Neural progenitor cell (in vitro differentiated cells): ENCODE measurements around the gene RYR1. TPM values are rescaled to one million over a fixed set of nuclear protein-coding genes. Genes with fewer than 3 reads are reported as not detected.

ENCODE experiments used
- DNase-seq: peaks from one replicate; pipeline ENCODE4 v3.0.0-alpha.2; 2016; ENCODE audit warnings: low spot score
- H2AFZ ChIP-seq: fragments of 200-600 bp; sonication (generic); replicated peaks from 2 replicates; pipeline ENCODE4 v1.6.1; 2016; ENCODE audit warnings: antibody characterized with exemption
- H3F3A ChIP-seq: fragments of 200-600 bp; sonication (generic); 2 replicates; pipeline ENCODE4 v1.6.1; 2016; ENCODE audit warnings: antibody characterized with exemption, low read depth
- H3K27ac ChIP-seq: fragments of 200-600 bp; sonication (generic); 2 replicates; pipeline ENCODE4 v1.5.1; 2016; ENCODE audit warnings: mild to moderate bottlenecking
- H3K27me3 ChIP-seq: fragments of 200-600 bp; sonication (generic); 2 replicates; pipeline ENCODE4 v1.6.1; 2016; ENCODE audit warnings: mild to moderate bottlenecking, moderate library complexity
- H3K36me3 ChIP-seq: fragments of 200-600 bp; sonication (generic); 2 replicates; pipeline ENCODE4 v1.5.1; 2016
- H3K4me1 ChIP-seq: fragments of 200-600 bp; sonication (generic); 2 replicates; pipeline ENCODE4 v1.6.1; 2016; ENCODE audit warnings: mixed run types
- H3K4me2 ChIP-seq: fragments of 200-600 bp; sonication (generic); 2 replicates; pipeline ENCODE4 v1.6.1; 2016
- H3K4me3 ChIP-seq: fragments of 200-600 bp; sonication (generic); 2 replicates; pipeline ENCODE4 v1.5.1; 2016
- H3K79me2 ChIP-seq: fragments of 200-600 bp; sonication (generic); 2 replicates; pipeline ENCODE4 v1.6.1; 2016; ENCODE audit warnings: low read depth
- H3K9ac ChIP-seq: fragments of 200-600 bp; sonication (generic); 2 replicates; pipeline ENCODE4 v1.6.1; 2016
- H3K9me3 ChIP-seq: fragments of 200-600 bp; sonication (generic); 2 replicates; pipeline ENCODE4 v1.5.1; 2016; ENCODE audit warnings: low read depth
- H4K20me1 ChIP-seq: fragments of 200-600 bp; sonication (generic); 2 replicates; pipeline ENCODE4 v1.6.1; 2016; ENCODE audit warnings: low read depth
- H3K27ac Mint-ChIP-seq: 3 replicates; pipeline ENCODE4 v1.8.0; 2021; ENCODE audit warnings: mixed read lengths
- H3K27me3 Mint-ChIP-seq: 2 replicates; pipeline ENCODE4 v1.8.0; 2022; ENCODE audit warnings: low read depth, mild to moderate bottlenecking, inconsistent platforms, moderate library complexity, mixed read lengths; ENCODE audit not compliant: insufficient read depth
- H3K36me3 Mint-ChIP-seq: 3 replicates; pipeline ENCODE4 v1.8.0; 2021; ENCODE audit warnings: mixed read lengths
- H3K4me1 Mint-ChIP-seq: 3 replicates; pipeline ENCODE4 v1.8.0; 2021; ENCODE audit warnings: mixed read lengths
- H3K4me3 Mint-ChIP-seq: 3 replicates; pipeline ENCODE4 v1.8.0; 2021; ENCODE audit warnings: mild to moderate bottlenecking, moderate library complexity, mixed read lengths
- H3K9me3 Mint-ChIP-seq: 3 replicates; pipeline ENCODE4 v1.8.0; 2020; ENCODE audit warnings: mixed read lengths
- CTCF ChIP-seq: fragments of 200-600 bp; sonication (generic); IDR thresholded peaks from 2 replicates; pipeline ENCODE4 v1.5.1; 2017; ENCODE audit warnings: antibody characterized with exemption, mild to moderate bottlenecking
- EZH2 ChIP-seq: fragments of 200-600 bp; sonication (generic); IDR thresholded peaks from 2 replicates; pipeline ENCODE4 v1.6.1; 2017; ENCODE audit warnings: antibody characterized with exemption, mild to moderate bottlenecking, moderate library complexity
- EZH2phosphoT487 ChIP-seq: fragments of 200-600 bp; sonication (generic); IDR thresholded peaks from 2 replicates; pipeline ENCODE4 v1.6.1; 2017; ENCODE audit warnings: antibody characterized with exemption
- total RNA-seq: library from RNA; depleted of rRNA; stranded (reverse); fragments of >200 nt; gene quantifications from 2 replicates; pipeline ENCODE4 v1.2.3, GENCODE V29; 2015; ENCODE audit warnings: low replicate concordance

Gene RYR1
- total RNA-seq, 1 donor from 2014 or later = 0.60 TPM

GRCh38 chr19:38455031-38455430, 21.5 kb downstream of the RYR1 start:
- H3K27me3 ChIP-seq = no peaks in the 10 kb centered on the region
- no peak overlapping the region for H3K27ac ChIP-seq
- no peaks in the 10 kb centered on the region for H3K36me3 ChIP-seq
- H3K4me3 Mint-ChIP-seq = no peak overlapping the region
- H3K79me2 ChIP-seq = no peaks in the 10 kb centered on the region
- no peak overlapping the region for H3K27ac Mint-ChIP-seq
- DNase-seq = peak; percentile 83
- no peak overlapping the region for H3K4me2 ChIP-seq
- H3K4me1 ChIP-seq = no peaks in the 10 kb centered on the region
- H3F3A ChIP-seq = no peaks in the 10 kb centered on the region
- peaks cover under 1% of the 10 kb centered on the region for H3K9me3 Mint-ChIP-seq
- peaks cover 11% of the 10 kb centered on the region for H3K27me3 Mint-ChIP-seq
- no peak overlapping the region for H3K9ac ChIP-seq
- TF ChIP-seq EZH2phosphoT487 = no peak
- H3K4me3 ChIP-seq = no peak overlapping the region
- no peaks in the 10 kb centered on the region for H3K9me3 ChIP-seq
- H3K36me3 Mint-ChIP-seq = no peaks in the 10 kb centered on the region
- no peaks in the 10 kb centered on the region for H3K4me1 Mint-ChIP-seq
- H4K20me1 ChIP-seq = peaks cover 6% of the 10 kb centered on the region
- H2AFZ ChIP-seq = no peak overlapping the region

GRCh38 chr19:38457202-38457601, 23.7 kb downstream of the RYR1 start:
- no peaks in the 10 kb centered on the region for H3K4me1 Mint-ChIP-seq
- peaks cover 12% of the 10 kb centered on the region for H3K27me3 Mint-ChIP-seq
- no peaks in the 10 kb centered on the region for H3K36me3 Mint-ChIP-seq
- peaks cover 6% of the 10 kb centered on the region for H4K20me1 ChIP-seq
- H3K4me3 Mint-ChIP-seq = no peak overlapping the region
- H3K79me2 ChIP-seq = no peaks in the 10 kb centered on the region
- no peak overlapping the region for H3K4me2 ChIP-seq
- no peaks in the 10 kb centered on the region for H3K9me3 ChIP-seq
- DNase-seq = no peak
- no peak overlapping the region for H3K4me3 ChIP-seq
- H3K27ac ChIP-seq = no peak overlapping the region
- H3K9ac ChIP-seq = no peak overlapping the region
- H3K36me3 ChIP-seq = no peaks in the 10 kb centered on the region
- H3K27ac Mint-ChIP-seq = no peak overlapping the region
- H3K4me1 ChIP-seq = no peaks in the 10 kb centered on the region
- no peak overlapping the region for H2AFZ ChIP-seq
- H3K27me3 ChIP-seq = no peaks in the 10 kb centered on the region
- H3K9me3 Mint-ChIP-seq = peaks cover 2% of the 10 kb centered on the region
- TF ChIP-seq EZH2 = no peak
- TF ChIP-seq EZH2phosphoT487 = no peak
- TF ChIP-seq CTCF = no peak
- no peaks in the 10 kb centered on the region for H3F3A ChIP-seq

GRCh38 chr19:38457690-38458405, 24.4 kb downstream of the RYR1 start:
- no peak overlapping the region for H3K4me3 Mint-ChIP-seq
- no peak overlapping the region for H3K27ac Mint-ChIP-seq
- H3K4me2 ChIP-seq = no peak overlapping the region
- TF ChIP-seq CTCF = no peak
- TF ChIP-seq EZH2 = no peak
- no peak for TF ChIP-seq EZH2phosphoT487
- no peak overlapping the region for H3K27ac ChIP-seq
- H2AFZ ChIP-seq = no peak overlapping the region
- no peaks in the 10 kb centered on the region for H3K4me1 ChIP-seq
- H3K79me2 ChIP-seq = no peaks in the 10 kb centered on the region
- H3F3A ChIP-seq = no peaks in the 10 kb centered on the region
- no peaks in the 10 kb centered on the region for H3K9me3 ChIP-seq
- H3K4me1 Mint-ChIP-seq = no peaks in the 10 kb centered on the region
- no peaks in the 10 kb centered on the region for H3K36me3 ChIP-seq
- H3K27me3 Mint-ChIP-seq = peaks cover 12% of the 10 kb centered on the region
- DNase-seq = no peak
- H3K27me3 ChIP-seq = no peaks in the 10 kb centered on the region
- H3K36me3 Mint-ChIP-seq = no peaks in the 10 kb centered on the region
- H3K9ac ChIP-seq = no peak overlapping the region
- peaks cover 6% of the 10 kb centered on the region for H4K20me1 ChIP-seq
- H3K4me3 ChIP-seq = no peak overlapping the region
- peaks cover 2% of the 10 kb centered on the region for H3K9me3 Mint-ChIP-seq

GRCh38 chr19:38458991-38459390, 25.5 kb downstream of the RYR1 start:
- Histone ChIP-seq H3K4me1 (no peaks in the 10 kb centered on the region), H3K4me2 (no peak overlapping the region), H3K4me3 (no peak overlapping the region), H2AFZ (no peak overlapping the region), H3K9ac (no peak overlapping the region), H3K27me3 (no peaks in the 10 kb centered on the region), H3K79me2 (no peaks in the 10 kb centered on the region), H3K9me3 (no peaks in the 10 kb centered on the region), H3F3A (no peaks in the 10 kb centered on the region), H4K20me1 (peaks cover 6% of the 10 kb centered on the region), H3K27ac (no peak overlapping the region), H3K36me3 (no peaks in the 10 kb centered on the region)
- no peaks in the 10 kb centered on the region for H3K36me3 Mint-ChIP-seq
- peaks cover 2% of the 10 kb centered on the region for H3K9me3 Mint-ChIP-seq
- H3K4me1 Mint-ChIP-seq = no peaks in the 10 kb centered on the region
- no peak overlapping the region for H3K4me3 Mint-ChIP-seq
- DNase-seq = no peak
- H3K27ac Mint-ChIP-seq = no peak overlapping the region
- H3K27me3 Mint-ChIP-seq = peaks cover 12% of the 10 kb centered on the region
- TF ChIP-seq CTCF = no peak
- TF ChIP-seq EZH2 = no peak
- TF ChIP-seq EZH2phosphoT487 = no peak
